NCI-H82 treated with DMSO at 0.1 percent for 48 hours (cell line): ENCODE results near the gene ABHD10.
A peak's percentile ranks its signal among the peaks of the same experiment; 100 is the strongest.

Source experiments
- DNase-seq: peaks from one replicate; lab custom pipeline; 2025; ENCODE audit not compliant: unreplicated experiment; lab: John Stamatoyannopoulos, UW

Gene ABHD10

GRCh38 chr3:112000367-112000771 lies 21.5 kb downstream of the ABHD10 start:
- DNase-seq = no peak

DNA sequence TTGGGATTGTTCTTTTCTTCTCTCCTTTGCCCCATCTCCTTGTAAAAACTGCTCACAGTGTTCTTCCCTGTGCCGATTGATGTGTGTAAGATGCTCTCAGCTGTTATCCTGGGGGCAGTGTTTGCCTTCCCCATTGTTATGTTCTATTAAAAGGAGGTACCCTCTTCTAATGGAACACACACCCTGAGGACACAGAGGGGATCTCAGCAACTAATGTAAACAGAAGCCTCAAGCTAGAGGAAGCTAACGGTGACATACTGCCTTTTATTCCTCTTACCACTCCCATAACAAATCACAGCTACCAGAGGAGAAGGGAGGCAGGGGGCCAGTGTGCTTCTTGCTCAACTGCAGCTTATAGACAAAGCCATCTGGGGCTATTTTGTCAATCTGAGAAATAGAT lies 22.1 kb downstream of the ABHD10 start:
- DNase-seq = no peak

GRCh38 chr3:112001526-112001925 lies 22.7 kb downstream of the ABHD10 start:
- no peak for DNase-seq

DNA sequence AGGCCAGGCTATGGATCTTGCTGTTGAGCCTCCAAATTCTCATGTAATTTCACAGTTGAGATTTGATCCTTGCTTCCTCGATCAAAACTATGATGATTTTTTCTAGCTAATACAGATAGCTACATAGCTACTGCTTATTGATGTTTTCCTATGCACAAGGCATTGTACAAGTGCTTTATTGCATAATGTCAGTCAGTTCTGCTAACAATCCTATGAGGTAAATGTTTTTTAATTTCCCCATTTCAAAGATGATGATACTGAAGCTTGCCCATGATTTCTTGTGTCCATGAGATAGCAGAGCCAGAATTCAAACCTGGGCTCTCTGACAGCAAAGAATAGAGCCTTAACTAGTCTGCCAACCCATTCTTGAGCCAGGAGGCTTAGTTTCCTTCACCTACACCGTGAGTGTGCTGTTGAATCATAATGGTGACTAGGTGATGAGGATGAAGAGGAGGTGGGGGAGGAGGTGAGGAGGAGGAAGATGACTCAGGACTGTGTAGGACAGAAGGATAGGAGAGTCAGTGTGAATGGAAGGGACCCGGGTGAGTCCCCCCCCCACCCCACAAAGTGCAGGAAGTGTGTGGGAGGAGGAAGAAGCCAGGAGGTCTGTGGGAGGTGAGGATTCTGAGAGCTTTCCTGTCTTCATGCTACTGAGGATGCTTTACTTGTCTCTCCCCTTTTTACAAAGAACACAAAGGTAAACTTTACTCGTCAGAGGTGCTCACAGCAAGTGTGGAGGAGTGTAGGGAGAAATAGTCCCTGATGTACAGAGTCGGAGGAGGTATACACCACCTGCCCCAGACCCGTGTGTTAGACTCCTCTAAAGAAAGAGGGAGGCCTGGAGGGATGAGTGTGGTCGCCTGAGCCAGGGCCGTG lies 23.5 kb downstream of the ABHD10 start:
- DNase-seq = no peak

GRCh38 chr3:112003321-112004080 lies 24.7 kb downstream of the ABHD10 start:
- DNase-seq = no peak

DNA sequence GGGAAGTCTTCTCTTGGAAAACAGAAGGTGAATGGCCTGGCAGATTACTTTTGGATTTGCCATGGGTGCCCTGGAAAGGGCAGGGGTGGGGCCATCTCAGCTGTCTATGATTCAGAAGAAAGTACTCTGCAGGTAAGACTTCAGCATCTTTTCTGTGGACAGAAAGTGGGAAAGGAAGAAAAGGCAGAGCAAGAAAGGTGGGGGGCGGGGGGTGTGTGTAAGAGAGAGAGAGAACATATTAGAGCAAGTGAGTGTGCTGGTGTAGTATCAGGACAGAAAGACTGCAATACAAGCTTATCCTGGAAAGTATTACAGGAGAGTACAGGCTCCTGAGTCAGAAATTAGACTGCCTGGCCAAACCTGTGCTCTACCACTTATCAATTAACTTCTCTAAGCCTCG lies 25.4 kb downstream of the ABHD10 start:
- no peak for DNase-seq

GRCh38 chr3:112004669-112005068 lies 25.8 kb downstream of the ABHD10 start:
- no peak for DNase-seq

GRCh38 chr3:112005091-112005672 lies 26.4 kb downstream of the ABHD10 start:
- no peak for DNase-seq

GRCh38 chr3:112007633-112008032 lies 28.8 kb downstream of the ABHD10 start:
- no peak for DNase-seq

GRCh38 chr3:112009670-112010069 lies 30.8 kb downstream of the ABHD10 start:
- DNase-seq = no peak

DNA sequence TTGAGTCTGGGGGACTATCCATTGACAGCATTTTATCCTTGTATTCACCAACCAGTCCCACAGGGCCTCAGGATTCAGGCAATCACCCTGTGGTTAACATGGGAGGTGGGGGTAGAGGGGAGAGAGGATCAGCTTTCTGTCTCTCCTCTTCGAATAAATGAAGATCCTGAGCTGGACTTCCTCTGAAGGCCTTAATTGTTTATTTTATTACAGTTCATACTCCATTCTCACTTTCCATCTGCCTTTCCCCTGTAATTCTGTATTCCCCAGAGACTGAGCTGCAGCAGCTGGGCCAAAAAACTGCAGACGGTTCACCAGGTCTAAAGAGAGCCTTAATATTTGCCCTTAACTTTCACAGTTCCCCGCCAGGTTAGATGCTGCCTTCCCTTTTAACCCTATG lies 31.8 kb downstream of the ABHD10 start:
- DNase-seq = peak; percentile 33

DNA sequence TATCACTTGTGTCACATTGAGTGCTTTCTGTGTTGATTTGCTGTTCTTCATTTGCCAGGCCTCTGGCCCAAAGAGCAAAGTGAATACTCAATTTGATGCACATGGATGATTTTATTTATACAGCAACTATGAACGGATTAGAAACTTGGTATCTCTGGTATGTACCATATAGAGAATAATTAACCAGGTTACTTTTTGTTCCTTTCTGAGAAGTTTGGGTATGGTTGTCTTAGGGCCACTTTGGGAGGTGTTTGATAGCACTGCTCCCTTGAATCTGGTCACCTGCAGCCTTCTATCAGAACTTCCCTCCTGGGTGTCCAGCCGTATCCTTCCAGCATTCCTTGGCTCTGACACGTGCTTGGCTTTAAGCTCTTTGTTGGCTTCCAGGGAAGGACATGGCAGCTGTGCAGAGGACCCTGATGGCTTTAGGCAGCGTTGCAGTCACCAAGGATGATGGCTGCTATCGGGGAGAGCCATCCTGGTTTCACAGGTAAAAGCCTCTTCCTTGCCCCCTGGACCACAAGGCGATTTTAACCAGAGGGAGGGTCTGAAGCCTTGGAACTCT lies 32.6 kb downstream of the ABHD10 start:
- DNase-seq = no peak

DNA sequence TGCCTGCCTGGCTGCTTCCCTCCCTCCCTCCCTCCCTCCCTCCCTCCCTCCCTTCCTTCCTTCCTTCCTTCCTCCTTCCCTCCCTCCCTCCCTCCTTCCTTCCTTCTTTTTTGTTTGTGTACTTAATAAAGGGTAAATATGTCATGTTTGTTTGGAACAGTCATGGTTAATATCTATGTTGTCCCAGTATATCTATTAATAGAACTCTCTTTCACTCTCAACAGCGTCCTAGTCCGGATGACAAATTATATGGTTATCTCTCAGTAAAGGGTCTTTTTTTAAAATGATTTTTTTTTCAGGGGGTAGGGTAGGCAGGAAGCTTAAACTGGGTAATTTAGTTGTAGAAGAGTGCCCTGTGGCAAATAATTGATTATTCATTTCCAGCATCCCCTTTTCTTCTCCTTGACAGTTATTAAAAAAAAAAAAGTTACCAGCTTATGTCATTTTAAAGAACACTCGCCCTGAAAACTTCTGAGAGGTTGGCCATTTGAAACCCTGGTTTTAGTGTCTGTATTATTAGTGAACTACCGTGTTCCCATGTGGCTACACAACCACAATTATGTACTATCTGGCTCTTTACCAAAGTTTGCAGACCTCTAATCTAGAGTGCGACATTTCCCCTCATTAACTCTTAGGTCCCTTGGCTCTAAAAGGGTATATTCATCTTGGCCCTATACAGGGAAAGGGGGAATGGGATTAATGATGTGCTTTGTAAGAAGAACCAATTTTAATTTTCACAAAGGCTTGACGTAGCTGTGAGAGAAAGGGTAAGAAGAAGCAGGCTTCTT lies 33.6 kb downstream of the ABHD10 start:
- DNase-seq = no peak

DNA sequence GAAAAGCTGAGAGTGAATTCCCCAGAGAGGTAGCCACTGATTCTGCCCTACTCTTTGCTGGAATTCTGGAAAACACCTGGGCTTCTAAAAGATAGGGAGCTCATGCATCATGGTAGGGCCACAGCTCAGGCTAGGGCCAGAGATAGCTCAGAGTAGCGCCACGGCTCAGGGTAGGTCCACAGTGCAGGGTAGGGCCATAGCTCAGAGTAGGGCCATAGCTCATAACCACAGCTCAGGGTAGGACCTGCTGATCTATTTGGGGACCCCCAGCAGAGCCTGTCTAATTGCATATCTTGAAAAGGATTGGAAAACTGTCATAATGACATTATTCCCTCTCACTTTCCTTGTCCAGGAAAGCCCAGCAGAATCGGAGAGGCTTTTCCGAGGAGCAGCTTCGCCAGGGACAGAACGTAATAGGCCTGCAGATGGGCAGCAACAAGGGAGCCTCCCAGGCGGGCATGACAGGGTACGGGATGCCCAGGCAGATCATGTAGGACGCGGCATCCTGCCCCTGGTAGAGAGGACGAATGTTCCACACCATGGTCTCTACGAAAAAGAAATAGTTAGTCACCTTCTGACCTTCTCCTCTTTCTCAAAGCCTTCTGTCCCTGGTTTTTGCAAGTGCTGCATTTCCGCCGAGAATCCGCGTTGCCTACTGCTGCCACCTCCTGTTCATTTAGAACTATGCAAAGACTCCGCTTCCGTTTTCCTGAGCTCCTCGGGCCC lies 34.4 kb downstream of the ABHD10 start:
- DNase-seq = no peak

DNA sequence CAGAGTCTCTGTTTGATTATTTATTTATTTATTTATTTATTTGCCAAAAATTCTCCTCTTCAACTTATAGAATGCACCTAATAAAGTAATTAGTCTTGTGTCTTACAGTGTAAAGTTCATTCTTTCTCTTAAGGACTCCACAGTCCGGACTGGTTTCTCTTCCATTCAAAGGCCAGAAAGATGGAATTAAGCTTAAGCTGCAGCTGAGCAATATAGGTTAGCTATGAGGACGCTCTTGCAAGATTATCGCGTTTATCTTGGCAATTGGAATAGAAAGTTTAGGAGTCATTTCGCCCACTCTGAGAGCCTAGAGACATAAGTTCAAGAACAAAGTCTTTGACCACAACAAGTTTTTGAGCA lies 34.9 kb downstream of the ABHD10 start:
- DNase-seq = no peak

- DNase-seq = no peak
These were observed 38.3 kb downstream of the ABHD10 start for GRCh38 chr3:112017091-112017490.

DNA sequence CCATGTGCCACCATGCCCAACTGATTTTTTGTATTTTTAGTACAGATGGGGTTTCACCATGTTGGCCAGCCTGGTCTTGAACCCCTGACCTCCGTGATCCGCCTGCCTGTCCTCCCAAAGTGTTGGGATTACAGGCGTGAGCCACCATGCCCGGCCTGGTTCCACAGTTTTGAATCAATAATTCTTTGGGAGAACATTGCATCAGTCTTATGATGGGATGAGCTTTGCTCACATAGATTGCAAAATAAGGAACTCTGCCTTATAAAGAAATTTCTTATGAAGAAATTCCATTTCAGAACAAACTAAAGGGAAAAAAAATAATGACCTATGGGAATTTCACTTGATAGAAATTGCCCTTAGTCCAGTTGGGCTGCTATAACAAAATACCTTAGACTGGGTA lies 39.9 kb downstream of the ABHD10 start:
- no peak for DNase-seq

DNA sequence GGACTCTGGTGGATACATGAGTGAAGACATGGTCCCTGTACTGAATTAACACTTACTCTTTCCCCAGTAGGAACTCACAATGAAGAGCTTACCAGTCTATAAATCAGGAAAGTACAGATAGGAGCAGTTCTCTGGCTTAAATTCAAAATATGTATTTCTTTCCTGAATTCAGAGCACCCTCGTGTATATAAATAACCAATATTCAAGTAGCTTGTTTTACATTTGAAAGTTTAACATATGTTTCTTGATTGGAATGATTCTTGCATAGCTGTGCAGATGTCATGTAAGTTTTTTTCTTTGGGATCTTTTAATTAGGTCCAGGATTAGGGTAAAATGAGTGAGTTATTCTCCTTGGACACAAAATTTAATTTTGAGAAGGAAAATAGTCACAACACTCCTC lies 40.9 kb downstream of the ABHD10 start:
- DNase-seq = no peak

DNA sequence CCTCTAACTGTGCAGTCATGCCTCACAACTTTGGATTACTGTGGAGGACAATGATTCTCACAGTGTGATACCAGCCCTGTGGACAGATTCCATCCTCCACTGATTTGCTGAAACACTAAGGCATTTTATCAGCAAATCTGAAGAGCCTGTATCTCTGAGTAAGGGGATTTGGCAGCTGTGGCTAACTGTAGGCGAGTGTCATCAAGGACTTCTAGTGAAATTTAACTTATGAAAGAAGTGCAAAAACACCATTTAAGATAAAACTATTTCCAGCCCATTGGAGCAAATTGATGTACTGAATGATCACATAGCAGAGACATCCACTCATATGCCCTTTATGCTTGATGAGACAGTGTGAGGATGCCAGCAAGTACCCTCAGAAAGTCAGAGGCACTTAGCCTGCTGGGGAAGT lies 41.9 kb downstream of the ABHD10 start:
- no peak for DNase-seq

GRCh38 chr3:112027142-112027541 lies 48.3 kb downstream of the ABHD10 start:
- DNase-seq = no peak
